ENCODE results near the gene NLRC5.

NLRC5 gene

GRCh38 chr16:56985288-56985961, 3.9 kb upstream of the NLRC5 start:
- TF ChIP-seq FOXP2 (optimal IDR thresholded peaks at IDR 0.05; ENCODE audit: borderline replicate concordance, extremely low read depth, extremely low read length, insufficient read depth) (no peak), SIN3A (IDR thresholded peaks at IDR 0.05; ENCODE audit: borderline replicate concordance, insufficient read depth, low read length) (no peak), TAF1 (IDR thresholded peaks at IDR 0.05; ENCODE audit: borderline replicate concordance, insufficient read depth, low read length) (no peak), POLR2AphosphoS5 (IDR thresholded peaks at IDR 0.05; ENCODE audit: low read depth, low read length) (no peak), REST (IDR thresholded peaks at IDR 0.05; ENCODE audit: insufficient read depth in 1 of 2, low read depth in 2 of 2, low read length in 2 of 2) (no peak)

GRCh38 chr16:56985962-56986360, 3.4 kb upstream of the NLRC5 start:
- TF ChIP-seq SIN3A (IDR thresholded peaks at IDR 0.05; ENCODE audit: borderline replicate concordance, insufficient read depth, low read length): no peak
- no peak for TF ChIP-seq FOXP2 (optimal IDR thresholded peaks at IDR 0.05; ENCODE audit: borderline replicate concordance, extremely low read depth, extremely low read length, insufficient read depth)
- TF ChIP-seq POLR2AphosphoS5 (IDR thresholded peaks at IDR 0.05; ENCODE audit: low read depth, low read length): no peak
- TF ChIP-seq TAF1 (IDR thresholded peaks at IDR 0.05; ENCODE audit: borderline replicate concordance, insufficient read depth, low read length): no peak
- TF ChIP-seq REST (IDR thresholded peaks at IDR 0.05; ENCODE audit: insufficient read depth in 1 of 2, low read depth in 2 of 2, low read length in 2 of 2): no peak

GRCh38 chr16:56986361-56986760, 3.0 kb upstream of the NLRC5 start:
- no peak for TF ChIP-seq SIN3A (IDR thresholded peaks at IDR 0.05; ENCODE audit: borderline replicate concordance, insufficient read depth, low read length)
- TF ChIP-seq FOXP2 (optimal IDR thresholded peaks at IDR 0.05; ENCODE audit: borderline replicate concordance, extremely low read depth, extremely low read length, insufficient read depth): no peak
- no peak for TF ChIP-seq REST (IDR thresholded peaks at IDR 0.05; ENCODE audit: insufficient read depth in 1 of 2, low read depth in 2 of 2, low read length in 2 of 2)
- TF ChIP-seq POLR2AphosphoS5 (IDR thresholded peaks at IDR 0.05; ENCODE audit: low read depth, low read length): no peak
- TF ChIP-seq TAF1 (IDR thresholded peaks at IDR 0.05; ENCODE audit: borderline replicate concordance, insufficient read depth, low read length): no peak

GRCh38 chr16:56987692-56988091, 1.7 kb upstream of the NLRC5 start:
- TF ChIP-seq SIN3A (IDR thresholded peaks at IDR 0.05; ENCODE audit: borderline replicate concordance, insufficient read depth, low read length) (no peak), TAF1 (IDR thresholded peaks at IDR 0.05; ENCODE audit: borderline replicate concordance, insufficient read depth, low read length) (no peak), REST (IDR thresholded peaks at IDR 0.05; ENCODE audit: insufficient read depth in 1 of 2, low read depth in 2 of 2, low read length in 2 of 2) (no peak), FOXP2 (optimal IDR thresholded peaks at IDR 0.05; ENCODE audit: borderline replicate concordance, extremely low read depth, extremely low read length, insufficient read depth) (no peak), POLR2AphosphoS5 (IDR thresholded peaks at IDR 0.05; ENCODE audit: low read depth, low read length) (no peak)
